Stimulated activated naive CD4-positive, alpha-beta T cell (primary cell): ENCODE measurements around the gene LHPP.
"Not testable (repeated sequence)": the region's sequence is repeated elsewhere in the genome, so short reads cannot be mapped to it uniquely, and the experiment has no call there.

Source experiments
- DNase-seq, 6 experiments: peaks; one replicate each; lab custom pipeline; 2025; lab: John Stamatoyannopoulos, UW

The LHPP gene

GRCh38 chr10:124606822-124607221 is 145.2 kb downstream of the LHPP start:
- no peak for DNase-seq

DNA sequence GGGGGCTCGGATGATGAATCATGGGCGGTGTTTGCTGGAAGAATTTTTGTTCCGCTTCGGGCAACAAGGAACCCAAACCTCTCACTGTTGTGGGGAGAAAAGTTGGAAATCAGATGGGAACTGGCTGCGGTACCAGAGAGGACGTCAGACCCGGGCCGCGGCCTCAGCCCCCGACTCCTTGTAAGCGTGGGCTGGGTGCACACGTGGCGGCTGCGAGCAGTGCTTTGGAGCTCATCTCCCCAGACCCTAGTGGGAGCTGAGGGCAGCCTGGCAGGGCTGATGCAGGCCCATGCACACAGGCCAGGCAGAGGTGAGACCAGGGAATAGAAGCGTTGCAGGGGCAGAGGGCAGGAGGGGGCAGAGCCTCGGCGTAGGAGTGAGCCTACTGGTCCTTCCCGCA is 146.1 kb downstream of the LHPP start:
- DNase-seq, result no peak

DNA sequence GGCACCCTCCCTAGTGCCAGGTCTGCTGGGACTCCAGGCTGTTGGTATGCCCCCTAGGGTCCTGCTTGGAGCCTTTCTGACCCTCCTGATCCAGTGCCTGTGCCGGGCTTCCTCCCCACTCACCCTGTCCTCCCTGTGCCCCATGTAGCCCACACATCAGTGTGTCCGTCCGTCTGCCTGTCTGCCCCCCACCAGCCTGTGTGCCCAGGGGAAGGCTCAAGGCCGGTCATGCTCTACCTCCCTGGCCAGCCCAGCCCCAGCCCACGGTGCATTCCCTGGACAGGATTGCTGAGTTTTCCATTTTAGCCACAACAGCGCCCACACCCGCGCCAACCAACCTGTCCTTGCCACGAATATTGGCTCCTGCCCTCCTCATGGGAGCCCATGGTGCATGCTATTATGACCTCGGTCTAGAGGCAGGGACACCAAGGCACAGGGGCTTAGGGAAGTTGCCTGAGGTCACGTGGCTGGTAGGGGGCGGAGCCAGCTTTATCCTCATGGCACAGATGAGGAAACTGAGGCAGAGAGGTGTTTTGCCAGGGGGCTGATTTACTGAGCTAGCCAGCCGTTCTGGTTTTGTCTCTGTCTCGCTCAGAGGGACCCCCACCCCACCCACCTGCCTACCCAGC is 146.6 kb downstream of the LHPP start:
- no peak for DNase-seq

- DNase-seq, result no peak
Observed at GRCh38 chr10:124609698-124610097, 148.1 kb downstream of the LHPP start.

DNA sequence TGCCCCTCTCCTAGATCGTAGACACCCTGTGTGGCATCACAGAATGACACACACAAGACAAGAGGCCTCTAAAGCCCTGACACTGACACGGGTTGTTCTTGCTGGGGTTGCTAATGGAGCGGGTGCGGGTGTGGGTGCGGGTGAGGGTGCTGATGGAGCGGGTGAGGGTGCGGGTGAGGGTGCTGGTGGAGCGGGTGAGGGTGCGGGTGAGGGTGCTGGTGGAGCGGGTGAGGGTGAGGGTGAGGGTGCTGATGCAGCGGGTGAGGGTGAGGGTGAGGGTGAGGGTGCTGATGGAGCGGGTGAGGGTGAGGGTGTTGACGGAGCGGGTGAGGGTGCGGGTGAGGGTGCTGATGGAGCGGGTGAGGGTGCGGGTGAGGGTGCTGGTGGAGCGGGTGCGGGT is 148.6 kb downstream of the LHPP start:
- not testable (repeated sequence) for DNase-seq

DNA sequence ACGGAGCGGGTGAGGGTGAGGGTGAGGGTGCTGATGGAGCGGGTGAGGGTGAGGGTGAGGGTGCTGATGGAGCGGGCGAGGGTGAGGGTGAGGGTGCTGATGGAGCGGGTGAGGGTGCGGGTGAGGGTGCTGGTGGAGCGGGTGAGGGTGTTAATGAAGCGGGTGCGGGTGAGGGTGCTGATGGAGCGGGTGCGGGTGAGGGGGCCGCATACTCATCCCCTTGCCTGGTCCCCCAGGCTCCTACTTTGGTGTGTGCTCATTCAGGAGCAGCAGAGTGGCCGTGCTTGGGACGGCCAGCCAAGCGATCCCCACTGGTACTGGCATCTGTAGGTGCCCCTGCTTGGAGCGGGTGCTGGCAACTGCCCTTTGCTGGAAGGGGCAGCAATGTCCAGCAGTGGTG is 149.2 kb downstream of the LHPP start:
- not testable (repeated sequence) for DNase-seq

DNA sequence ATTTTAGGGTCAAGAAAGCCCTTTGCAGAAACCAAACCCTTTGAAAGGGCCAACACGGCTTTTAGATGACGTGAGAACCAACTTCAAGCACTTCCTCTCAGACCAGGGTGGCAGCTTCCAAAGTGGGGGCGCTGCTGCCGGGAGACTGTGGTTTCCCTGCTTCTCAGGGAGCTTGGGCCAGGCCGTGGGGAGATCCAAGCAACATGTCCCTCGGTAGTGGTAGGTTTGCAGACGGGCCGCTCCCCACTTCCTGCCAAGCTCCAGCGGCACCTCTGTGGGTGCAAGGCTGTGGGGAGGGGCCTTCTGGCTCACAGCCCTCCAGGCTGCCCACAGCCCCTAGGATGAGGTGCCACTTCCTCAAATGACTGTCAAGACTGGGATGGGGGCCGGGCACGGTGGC is 150.1 kb downstream of the LHPP start:
- peak in 2 of 6 experiments; percentile 15 to 18 for DNase-seq

GRCh38 chr10:124612611-124613498 is 151.2 kb downstream of the LHPP start:
- DNase-seq, result peak in 1 of 6 experiments; percentile 7

GRCh38 chr10:124614003-124614659 is 152.5 kb downstream of the LHPP start:
- DNase-seq, result no peak

- DNase-seq, result no peak
Observed at GRCh38 chr10:124615259-124615658, 153.6 kb downstream of the LHPP start.

DNA sequence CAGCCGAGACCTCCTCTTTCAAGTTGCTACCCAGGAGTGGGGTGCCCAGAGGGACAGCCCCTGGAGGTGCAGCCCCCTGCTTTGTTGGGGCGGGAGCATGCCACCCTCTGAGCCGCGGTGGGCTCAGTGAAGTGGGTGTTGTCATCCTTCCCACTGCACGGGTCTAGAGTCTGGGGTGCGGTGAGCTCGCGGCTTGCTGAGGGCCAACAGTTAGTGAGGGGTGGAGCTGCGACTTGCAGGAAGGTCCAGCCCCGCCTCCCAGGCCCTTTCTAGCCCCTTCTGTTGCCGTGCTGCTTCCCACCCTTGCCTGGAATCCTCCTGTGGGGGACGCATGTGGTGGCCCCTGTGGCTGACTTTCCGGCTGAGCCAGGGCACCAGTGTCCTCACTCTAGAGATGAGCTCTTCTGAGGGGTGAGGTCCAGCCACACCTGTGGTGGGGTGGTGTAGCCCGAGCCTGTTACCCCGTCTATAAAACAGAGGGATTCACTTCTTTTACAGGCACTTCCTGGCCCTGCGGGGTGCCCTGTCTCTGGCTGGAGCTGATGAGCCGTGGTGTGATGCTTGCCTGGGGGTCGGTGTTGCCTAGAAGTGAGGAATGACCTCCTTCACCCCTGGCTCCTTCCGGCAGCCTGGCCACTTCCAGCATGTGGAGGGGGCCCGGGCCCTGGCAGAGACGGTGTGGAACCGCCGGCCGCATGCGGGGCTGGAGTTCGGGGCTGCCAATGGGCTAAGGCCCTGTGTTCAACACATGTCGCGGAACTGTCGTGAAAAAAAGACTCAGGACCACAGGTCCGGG is 154.6 kb downstream of the LHPP start:
- no peak for DNase-seq

- no peak for DNase-seq
Observed at GRCh38 chr10:124616836-124617130, 155.2 kb downstream of the LHPP start.

- DNase-seq, result no peak
Observed at GRCh38 chr10:124618470-124619073, 156.9 kb downstream of the LHPP start.

DNA sequence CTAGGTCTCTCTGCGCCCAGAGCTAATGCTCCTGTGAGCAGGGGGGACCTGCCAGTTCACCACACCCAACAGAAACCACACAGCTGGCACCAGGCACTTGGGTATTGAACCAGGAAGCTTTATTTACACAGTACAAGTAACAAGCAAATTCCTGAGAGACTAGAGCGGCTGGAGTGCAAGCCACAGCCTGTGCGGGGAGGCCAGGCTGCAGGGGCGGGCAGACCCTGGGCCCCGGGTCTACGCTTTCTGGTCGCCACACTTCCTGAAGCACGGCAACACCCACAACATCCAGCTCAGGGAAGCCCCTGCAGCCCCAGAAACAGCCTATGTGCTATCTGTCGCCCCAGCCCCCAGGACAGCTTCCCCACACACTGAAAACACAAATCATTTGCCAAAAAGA is 157.6 kb downstream of the LHPP start:
- DNase-seq, result peak in 1 of 6 experiments; percentile 14

DNA sequence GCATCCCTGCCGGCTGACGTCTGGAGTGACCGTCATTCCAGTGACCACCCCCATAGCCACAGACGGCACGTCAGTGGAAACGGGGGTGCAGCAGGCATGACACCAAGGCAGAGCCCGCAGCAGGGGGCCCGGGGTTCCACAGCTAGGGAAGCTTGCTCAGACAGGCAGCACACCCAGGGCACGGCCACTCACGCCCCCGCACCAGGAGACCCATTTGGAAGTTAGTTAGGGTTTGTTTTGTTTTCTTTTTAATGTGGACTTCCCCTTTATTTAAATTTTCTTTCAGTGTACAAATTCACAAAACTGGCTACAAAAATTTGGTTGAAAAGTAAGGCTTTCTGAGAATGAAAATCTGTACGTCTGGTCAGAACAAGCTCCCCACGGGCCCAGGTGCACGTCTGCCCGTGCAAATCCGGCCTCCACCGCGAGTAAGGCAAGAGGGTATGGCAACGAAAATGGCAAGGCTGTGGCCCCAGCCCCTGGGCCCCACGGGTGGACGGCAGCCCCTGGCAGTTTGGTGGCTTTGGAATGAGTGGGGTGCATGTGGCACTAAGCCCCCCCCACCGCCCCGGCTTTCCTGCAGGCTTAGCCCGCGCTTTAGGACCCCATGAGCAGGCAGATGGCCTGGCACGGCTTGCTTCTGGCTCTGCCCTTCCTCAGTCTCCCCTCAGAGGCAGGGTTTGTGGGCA is 158.3 kb downstream of the LHPP start:
- DNase-seq, result no peak

DNA sequence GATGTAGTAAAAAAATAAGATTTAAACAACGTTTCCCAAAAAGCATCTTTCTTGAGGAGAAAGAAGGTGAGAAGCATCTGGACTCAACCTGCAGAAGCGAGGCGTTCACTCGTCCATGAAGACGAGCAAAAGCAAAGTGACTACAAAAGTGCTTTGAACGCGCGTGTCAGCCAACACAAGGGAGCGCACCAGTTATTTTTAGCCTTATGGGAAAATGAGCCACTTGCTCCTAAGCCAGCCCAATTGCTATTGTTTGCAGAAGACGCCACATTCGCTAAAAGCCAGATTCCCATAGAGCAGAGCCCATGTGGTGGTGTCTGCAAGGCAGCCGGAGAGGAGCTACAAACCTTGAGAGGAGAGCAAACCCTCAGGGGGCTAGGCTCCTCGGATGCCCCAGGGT is 160.0 kb downstream of the LHPP start:
- no peak for DNase-seq

GRCh38 chr10:124622158-124622557 is 160.5 kb downstream of the LHPP start:
- no peak for DNase-seq

- DNase-seq, result no peak
Observed at GRCh38 chr10:124622866-124623536, 161.4 kb downstream of the LHPP start.

DNA sequence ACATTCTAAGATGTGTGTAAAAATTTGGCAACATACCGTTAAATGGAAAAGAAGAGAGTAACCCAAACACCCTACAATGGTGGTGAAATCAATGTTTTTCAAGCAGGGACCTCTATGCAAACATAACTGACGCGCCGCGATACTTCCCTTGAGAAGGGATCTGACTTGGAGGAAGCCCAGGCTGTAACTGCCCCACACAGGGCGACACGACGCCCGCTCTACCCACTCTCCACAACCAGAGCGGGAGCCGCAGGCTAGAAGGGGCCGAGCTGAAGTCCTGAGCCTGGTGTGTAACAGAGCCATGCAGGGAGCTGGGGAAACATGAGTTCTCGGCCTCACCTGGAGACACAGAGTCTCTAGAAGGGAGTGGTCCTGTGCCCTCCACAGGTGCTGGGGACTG is 162.4 kb downstream of the LHPP start:
- no peak for DNase-seq

GRCh38 chr10:124624466-124624865 is 162.8 kb downstream of the LHPP start:
- DNase-seq, result no peak

DNA sequence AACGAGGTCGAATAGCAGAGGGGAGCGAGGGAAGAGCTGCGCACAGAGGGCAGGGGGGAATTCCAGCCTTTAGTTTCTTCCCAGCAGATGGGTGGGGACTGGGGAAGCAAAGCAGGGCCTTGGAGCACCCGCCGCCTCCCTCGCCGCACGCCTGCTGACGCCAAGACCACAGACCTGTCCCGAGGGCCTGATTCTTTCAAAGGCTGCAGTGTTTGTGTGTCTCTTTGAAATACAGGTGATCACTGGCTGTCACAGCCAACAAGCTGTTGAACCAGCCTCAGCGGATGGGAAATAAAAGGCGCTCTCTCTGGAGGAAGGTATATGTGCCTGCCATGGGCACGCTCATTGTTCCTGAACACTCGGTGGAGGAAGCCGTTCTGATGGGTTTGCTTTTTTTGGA is 163.3 kb downstream of the LHPP start:
- DNase-seq, result no peak
